Endothelial cell of umbilical vein (primary cell): Measurements from ENCODE around the gene KLF3. TPM values are rescaled to one million over a fixed set of nuclear protein-coding genes. Genes with fewer than 3 reads are reported as not detected.

ENCODE experiments used
- BruUV-seq: library from RNA; stranded (reverse); fragments of 400-500 nt; replicated peaks from 2 replicates; lab custom pipeline; 2021; lab: Mats Ljungman, UMichigan
- CTCF ChIA-PET: fragments of 300-600, 350-600 bp; sonication (Branson Sonifier 250); formaldehyde crosslinking; loops from one replicate; lab custom pipeline; 2021; ENCODE audit warnings: antibody characterized with exemption, inconsistent platforms; lab: Charles Lee
- POLR2A ChIA-PET: fragments of 300-600, 350-600 bp; sonication (Branson Sonifier 250); formaldehyde crosslinking; loops from one replicate; lab custom pipeline; 2021; ENCODE audit warnings: antibody characterized with exemption, inconsistent platforms; lab: Charles Lee
- DNase-seq: peaks from one replicate; pipeline ENCODE4 v3.0.0-alpha.2; 2011; ENCODE audit warnings: low read depth, low spot score
- FAIRE-seq: peaks from 2 replicates; lab custom pipeline; 2011; peaks lifted over from hg19 to GRCh38; lab: Jason Lieb, UNC
- H2AFZ ChIP-seq: 2 replicates; pipeline ENCODE4 v1.6.0; 2012; ENCODE audit warnings: low read depth, low read length, control low read depth, inconsistent platforms
- H3K27ac ChIP-seq: 2 replicates; pipeline ENCODE4 v1.5.1; 2011; ENCODE audit warnings: low read depth, mild to moderate bottlenecking, control low read depth, low read length, moderate library complexity; ENCODE audit not compliant: insufficient read depth
- H3K27me3 ChIP-seq, 2 experiments: 2 replicates each; pipeline versions ENCODE4 v1.6.0 to v1.6.1; 2011; ENCODE audit warnings: low read length in 2 of 2, mixed read lengths in 1 of 2; ENCODE audit not compliant: control insufficient read depth in 2 of 2, insufficient read depth in 2 of 2
- H3K36me3 ChIP-seq, 2 experiments: 2 replicates in 1 of 2; 3 replicates in 1 of 2; pipeline ENCODE4 v1.5.1; 2011; ENCODE audit warnings: low read length in 2 of 2, mild to moderate bottlenecking in 1 of 2, moderate library complexity in 1 of 2; ENCODE audit not compliant: control insufficient read depth in 2 of 2, insufficient read depth in 2 of 2; ENCODE audit errors: extremely low read depth in 1 of 2
- H3K4me1 ChIP-seq: 3 replicates; pipeline ENCODE4 v1.5.1; 2011; ENCODE audit warnings: mild to moderate bottlenecking, low read length; ENCODE audit not compliant: control insufficient read depth, insufficient read depth; ENCODE audit errors: extremely low read depth
- H3K4me2 ChIP-seq: 2 replicates; pipeline ENCODE4 v1.6.1; 2011; ENCODE audit warnings: low read length, control low read depth, mixed read lengths; ENCODE audit not compliant: insufficient read depth
- H3K4me3 ChIP-seq, 3 experiments: fragments of 200-600 bp in 1 of 3; sonication (generic), shearing (Covaris generic) in 1 of 3; replicated peaks in 1 of 3; 2 replicates each; pipeline ENCODE4 v1.5.1; 2011 to 2016; ENCODE audit warnings: control low read depth in 3 of 3, low read length in 3 of 3, mild to moderate bottlenecking in 2 of 3, inconsistent platforms in 1 of 3, low read depth in 1 of 3, moderate library complexity in 1 of 3; ENCODE audit not compliant: insufficient read depth in 1 of 3
- H3K79me2 ChIP-seq: 2 replicates; pipeline ENCODE4 v1.6.0; 2012; ENCODE audit warnings: low read length, inconsistent platforms; ENCODE audit not compliant: control insufficient read depth, insufficient read depth
- H3K9ac ChIP-seq: replicated peaks from 2 replicates; pipeline ENCODE3; 2011; ENCODE audit warnings: low read length, control low read depth; ENCODE audit not compliant: insufficient read depth; ENCODE audit errors: extremely low read depth
- H3K9me1 ChIP-seq: replicated peaks from 3 replicates; pipeline ENCODE4 v1.6.0; 2011; ENCODE audit warnings: mild to moderate bottlenecking, low read length; ENCODE audit not compliant: control insufficient read depth, insufficient read depth; ENCODE audit errors: extremely low read depth
- H3K9me3 ChIP-seq: replicated peaks from 2 replicates; pipeline ENCODE4 v1.5.1; 2012; ENCODE audit warnings: low read length, inconsistent platforms; ENCODE audit not compliant: control insufficient read depth, insufficient read depth
- H4K20me1 ChIP-seq: replicated peaks from 2 replicates; pipeline ENCODE3; 2011; ENCODE audit warnings: mild to moderate bottlenecking, low read length; ENCODE audit not compliant: control insufficient read depth, insufficient read depth; ENCODE audit errors: extremely low read depth
- EZH2 ChIP-seq: IDR thresholded peaks from 2 replicates; pipeline ENCODE4 v1.6.1; 2012; ENCODE audit warnings: borderline replicate concordance, low read depth, mild to moderate bottlenecking, moderate library complexity, low read length, inconsistent platforms; ENCODE audit not compliant: severe bottlenecking
- FOS ChIP-seq: IDR thresholded peaks from 2 replicates; pipeline ENCODE4 v1.6.1; 2011; ENCODE audit warnings: mild to moderate bottlenecking, low read length, moderate library complexity, borderline replicate concordance; ENCODE audit not compliant: insufficient read depth
- GATA2 ChIP-seq: IDR thresholded peaks from 2 replicates; pipeline ENCODE4 v1.7.0; 2011; ENCODE audit warnings: low read depth, mild to moderate bottlenecking, moderate library complexity, mixed read lengths, low read length; ENCODE audit not compliant: insufficient read length, insufficient read depth
- JUN ChIP-seq: IDR thresholded peaks from 2 replicates; pipeline ENCODE4 v1.6.1; 2011; ENCODE audit warnings: borderline replicate concordance, low read depth; ENCODE audit not compliant: insufficient read length, insufficient read depth
- MYC ChIP-seq: IDR thresholded peaks from one replicate; pipeline ENCODE4 v1.6.1; 2011; ENCODE audit warnings: mild to moderate bottlenecking, low read depth, low read length
- POLR2A ChIP-seq: IDR thresholded peaks from 2 replicates; pipeline ENCODE4 v1.6.1; 2012; ENCODE audit warnings: low read depth, mild to moderate bottlenecking, control low read depth, low read length
- POLR2AphosphoS5 ChIP-seq: IDR thresholded peaks from 2 replicates; pipeline ENCODE4 v1.6.1; 2012; ENCODE audit warnings: low read depth, mild to moderate bottlenecking, control low read depth, low read length, moderate library complexity; ENCODE audit not compliant: insufficient read depth
- dilution Hi-C: fragments of 300-500 bp; cut with MboI; formaldehyde crosslinking; loops from one replicate; pipeline ENCODE4 v1.15.0; 2019; ENCODE audit warnings: low sequenced_read_pairs; ENCODE audit not compliant: extremely low pct_ligation_motif_present
- intact Hi-C: fragments of 100-400 bp; cut with micrococcal nuclease; formaldehyde crosslinking; loops from one replicate; pipeline ENCODE4 v1.10.0; 2022
- polyA plus RNA-seq, 4 experiments: library from polyadenylated mRNA; depleted of rRNA in 3 of 4; stranded (reverse) in 3 of 4; unstranded in 1 of 4; fragments of >200 nt; gene quantifications; 2 replicates each; pipeline versions ENCODE4 v1.2.1 to v1.2.3, GENCODE V29; 2011 to 2012; ENCODE audit warnings: missing spikeins in 1 of 4
- total RNA-seq: library from RNA; stranded (reverse); gene quantifications from 2 replicates; pipeline ENCODE4 v1.2.3, GENCODE V29; 2021
- TF ChIP-seq, protein P1 (sequence below): IDR thresholded peaks from 2 replicates; pipeline ENCODE4 v1.6.1; 2011; ENCODE audit not compliant: insufficient read depth, insufficient read length
- TF ChIP-seq, protein P2 (sequence below), 2 donors: IDR thresholded peaks; 1 replicate in 1 of 2; 2 replicates in 1 of 2; pipeline ENCODE4 v1.5.1; 2011; ENCODE audit warnings: low read length in 2 of 2, mild to moderate bottlenecking in 2 of 2, moderate library complexity in 2 of 2, control low read depth in 1 of 2, inconsistent platforms in 1 of 2, low read depth in 1 of 2; ENCODE audit not compliant: insufficient read depth in 1 of 2; ENCODE audit errors: extremely low read depth in 1 of 2

KLF3 gene
- total and polyA plus RNA-seq, 2 donors (not counting 3 experiments of a cell fraction or from before 2014, with no cell fraction given) = 27.7 to 50.5 TPM

DNA sequence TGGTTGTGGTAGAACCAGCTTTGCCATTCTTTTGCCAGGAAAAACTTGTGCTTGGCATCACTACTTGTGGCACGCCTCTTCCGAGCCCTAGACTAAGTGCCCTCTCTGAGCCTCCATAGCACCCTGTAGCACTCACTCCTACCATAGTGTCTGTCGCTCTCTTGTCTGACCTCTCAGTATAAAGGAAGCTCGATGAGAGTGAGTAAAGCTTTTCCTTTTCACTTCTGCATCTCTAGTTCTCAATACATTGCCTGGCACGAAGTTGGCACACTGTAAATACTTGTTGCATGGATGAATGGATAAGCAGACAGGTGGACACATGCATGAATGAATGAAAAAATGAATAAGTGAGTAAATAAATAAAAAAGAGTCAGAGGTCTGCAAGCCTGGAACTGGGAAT, 70.4 kb downstream of the KLF3 start:
- TF ChIP-seq EZH2 = no peak
- no peak for TF ChIP-seq MYC
- TF ChIP-seq POLR2AphosphoS5 = no peak
- no peak for TF ChIP-seq JUN
- Histone ChIP-seq H3K36me3 (no peaks in the 10 kb centered on the region), H3K4me3 (no peak overlapping the region), H3K9me1 (no peaks in the 10 kb centered on the region), H4K20me1 (no peaks in the 10 kb centered on the region), H3K9me3 (no peaks in the 10 kb centered on the region), H3K9ac (no peak overlapping the region), H3K79me2 (no peaks in the 10 kb centered on the region), H2AFZ (no peak overlapping the region), H3K4me2 (no peak overlapping the region), H3K27me3 (peaks cover 0 to 4% of the 10 kb centered on the region in 2 experiments), H3K4me1 (no peaks in the 10 kb centered on the region), H3K27ac (no peak overlapping the region)
- DNase-seq (no peak), FAIRE-seq (no peak)
- intact Hi-C loops (loop anchor here (10.0 kb wide), 1 partner anchor 230 kb away; no protein-coding TSS in a partner anchor), dilution Hi-C loops (no loop called here)
- no TSS peak for BruUV-seq
- CTCF ChIA-PET = interaction anchor here (0.5 to 2.0 kb wide), 6 partner anchors 8 to 672 kb away, joined by 3 to 14 read pairs (median 4); no protein-coding TSS in a partner anchor
- POLR2A ChIA-PET = no interaction called here

DNA sequence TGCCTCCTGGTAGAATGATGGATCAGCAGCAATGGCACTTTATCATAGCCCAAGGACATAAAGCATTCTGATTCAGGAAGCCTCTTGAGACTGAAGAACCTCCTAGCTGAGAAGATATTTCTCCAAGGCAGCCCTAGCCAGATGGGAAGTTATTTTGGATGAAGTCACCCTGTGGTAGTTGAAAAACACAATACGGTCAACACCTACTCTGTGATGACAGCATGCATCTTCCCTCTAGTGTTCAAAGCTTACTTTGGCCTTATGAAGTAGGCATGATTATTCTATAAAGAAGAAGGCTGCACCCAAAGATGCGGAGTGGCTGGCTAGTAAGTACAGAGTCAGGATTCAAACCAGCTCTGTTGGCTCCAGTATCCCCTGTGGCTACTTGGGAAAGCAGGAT, 70.9 kb downstream of the KLF3 start:
- Histone ChIP-seq H2AFZ (no peak overlapping the region), H3K79me2 (no peaks in the 10 kb centered on the region), H3K27me3 (peaks cover 0 to 4% of the 10 kb centered on the region in 2 experiments), H3K4me3 (no peak overlapping the region), H3K27ac (no peak overlapping the region), H3K9me1 (no peaks in the 10 kb centered on the region), H3K36me3 (no peaks in the 10 kb centered on the region), H3K4me2 (no peak overlapping the region), H3K4me1 (no peaks in the 10 kb centered on the region), H3K9ac (no peak overlapping the region), H4K20me1 (no peaks in the 10 kb centered on the region), H3K9me3 (no peaks in the 10 kb centered on the region)
- FAIRE-seq (no peak), DNase-seq (no peak)
- intact Hi-C loops (loop anchor here (10.0 kb wide), 1 partner anchor 230 kb away; no protein-coding TSS in a partner anchor), dilution Hi-C loops (no loop called here)
- ChIA-PET CTCF (interaction anchor here (1.0 to 2.0 kb wide), 6 partner anchors 60 to 672 kb away, joined by 3 to 14 read pairs (median 4); no protein-coding TSS in a partner anchor), POLR2A (no interaction called here)
- TF ChIP-seq JUN = no peak
- TF ChIP-seq FOS = no peak
- no peak for TF ChIP-seq POLR2AphosphoS5
- TF ChIP-seq, protein P1, sequence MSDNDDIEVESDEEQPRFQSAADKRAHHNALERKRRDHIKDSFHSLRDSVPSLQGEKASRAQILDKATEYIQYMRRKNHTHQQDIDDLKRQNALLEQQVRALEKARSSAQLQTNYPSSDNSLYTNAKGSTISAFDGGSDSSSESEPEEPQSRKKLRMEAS = no peak
- TF ChIP-seq EZH2 = no peak
- TF ChIP-seq, protein P2, sequence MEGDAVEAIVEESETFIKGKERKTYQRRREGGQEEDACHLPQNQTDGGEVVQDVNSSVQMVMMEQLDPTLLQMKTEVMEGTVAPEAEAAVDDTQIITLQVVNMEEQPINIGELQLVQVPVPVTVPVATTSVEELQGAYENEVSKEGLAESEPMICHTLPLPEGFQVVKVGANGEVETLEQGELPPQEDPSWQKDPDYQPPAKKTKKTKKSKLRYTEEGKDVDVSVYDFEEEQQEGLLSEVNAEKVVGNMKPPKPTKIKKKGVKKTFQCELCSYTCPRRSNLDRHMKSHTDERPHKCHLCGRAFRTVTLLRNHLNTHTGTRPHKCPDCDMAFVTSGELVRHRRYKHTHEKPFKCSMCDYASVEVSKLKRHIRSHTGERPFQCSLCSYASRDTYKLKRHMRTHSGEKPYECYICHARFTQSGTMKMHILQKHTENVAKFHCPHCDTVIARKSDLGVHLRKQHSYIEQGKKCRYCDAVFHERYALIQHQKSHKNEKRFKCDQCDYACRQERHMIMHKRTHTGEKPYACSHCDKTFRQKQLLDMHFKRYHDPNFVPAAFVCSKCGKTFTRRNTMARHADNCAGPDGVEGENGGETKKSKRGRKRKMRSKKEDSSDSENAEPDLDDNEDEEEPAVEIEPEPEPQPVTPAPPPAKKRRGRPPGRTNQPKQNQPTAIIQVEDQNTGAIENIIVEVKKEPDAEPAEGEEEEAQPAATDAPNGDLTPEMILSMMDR (IDR thresholded peaks at IDR 0.05; ENCODE audit: extremely low read depth in 1 of 2, insufficient read depth in 1 of 2, low read depth in 1 of 2, low read length in 2 of 2) = no peak
- TF ChIP-seq MYC = no peak
- TF ChIP-seq POLR2A = no peak
- TF ChIP-seq GATA2 = no peak
- no TSS peak for BruUV-seq
